Left renal pelvis (tissue), 4 donors: ENCODE measurements around the gene TBX18. TPM values are rescaled to one million over a fixed set of nuclear protein-coding genes. Genes with fewer than 3 reads are reported as not detected.

ENCODE experiments used
- DNase-seq, 4 donors: peaks; one replicate each; pipeline ENCODE4 v3.0.0-alpha.2; 2013; ENCODE audit warnings: low read depth in 4 of 4, low spot score in 3 of 4
- polyA plus RNA-seq, 4 donors: library from polyadenylated mRNA; unstranded; fragments of 120-200 nt; gene quantifications; one replicate each; pipeline ENCODE4 v1.2.1, GENCODE V29; 2013; ENCODE audit not compliant: insufficient read length in 4 of 4

TBX18 gene
- polyA plus RNA-seq, 4 donors, result 7.0 to 24.7 (median 12.7) TPM

GRCh38 chr6:84638286-84638685 is 126.1 kb downstream of the TBX18 start:
- no peak for DNase-seq
